Activated CD4-positive, alpha-beta T cell treated with anti-CD3 and anti-CD28 coated beads for 36 hours (primary cell): ENCODE results near the gene LRRC4. TPM values are rescaled to one million over a fixed set of nuclear protein-coding genes. Genes with fewer than 3 reads are reported as not detected.
A peak's percentile ranks its signal among the peaks of the same experiment; 100 is the strongest.

ENCODE experiments used
- ATAC-seq: fragments of 200-7000 bp; cut with Tn5 transposase; one replicate; pipeline ENCODE4 v1.10.0; 2021; ENCODE audit warnings: mild to moderate bottlenecking, moderate library complexity
- CTCF ChIA-PET: fragments of 350-600 bp; sonication (Branson Sonifier 250); formaldehyde crosslinking; loops from one replicate; lab custom pipeline; 2021; ENCODE audit warnings: antibody characterized with exemption; lab: Charles Lee
- POLR2A ChIA-PET: fragments of 350-600 bp; sonication (Branson Sonifier 250); formaldehyde crosslinking; loops from one replicate; lab custom pipeline; 2021; ENCODE audit warnings: antibody characterized with exemption, inconsistent platforms; lab: Charles Lee
- DNase-seq: peaks from one replicate; pipeline ENCODE4 v3.0.0-alpha.2; 2020
- H3K27ac Mint-ChIP-seq: one replicate; pipeline ENCODE4 v1.8.0; 2021; ENCODE audit warnings: mixed read lengths
- H3K27me3 Mint-ChIP-seq: one replicate; pipeline ENCODE4 v1.8.0; 2021; ENCODE audit warnings: mixed read lengths
- H3K36me3 Mint-ChIP-seq: one replicate; pipeline ENCODE4 v1.8.0; 2021; ENCODE audit warnings: low read depth, mixed read lengths
- H3K4me1 Mint-ChIP-seq: one replicate; pipeline ENCODE4 v1.8.0; 2021; ENCODE audit warnings: mixed read lengths
- H3K4me3 Mint-ChIP-seq: one replicate; pipeline ENCODE4 v1.8.0; 2021; ENCODE audit warnings: mild to moderate bottlenecking, moderate library complexity, mixed read lengths
- H3K9me3 Mint-ChIP-seq: one replicate; pipeline ENCODE4 v1.8.0; 2021; ENCODE audit warnings: low read depth, mixed read lengths
- intact Hi-C, 2 experiments: fragments of 100-400 bp; cut with DNase I in 1 of 2; cut with micrococcal nuclease in 1 of 2; formaldehyde crosslinking; loops; one replicate each; pipeline versions ENCODE4 v1.14.2 to v1.15.1; 2022 to 2024; cut with DNase I, micrococcal nuclease
- total RNA-seq, 2 experiments: library from RNA; stranded (reverse); gene quantifications; one replicate each; pipeline ENCODE4 v1.2.3, GENCODE V29; 2021

LRRC4 gene
- total RNA-seq, 2 experiments from 2014 or later, result 0.37 to 0.50 TPM

DNA sequence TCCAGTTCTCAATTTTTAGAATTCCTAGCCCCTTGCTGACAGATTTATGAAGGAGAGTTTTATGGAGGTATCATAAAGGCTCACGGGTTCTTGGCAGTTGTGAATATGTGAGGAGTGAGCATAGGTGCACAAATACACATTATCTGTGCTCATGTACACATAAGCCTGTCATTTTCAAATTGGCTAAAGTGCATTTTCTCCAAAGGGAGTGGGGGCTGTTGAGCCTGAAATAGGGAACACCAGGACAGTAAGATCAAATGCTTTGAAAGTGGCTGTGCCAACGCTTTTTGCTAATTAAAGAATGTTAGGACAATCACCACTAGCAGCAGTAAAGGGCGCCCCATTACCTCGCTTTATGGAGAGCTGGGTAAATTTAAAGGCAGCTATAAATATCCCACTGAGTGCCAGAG, 8.3 kb upstream of the LRRC4 start:
- Mint-ChIP-seq H3K4me1 (peaks cover 15% of the 10 kb centered on the region), H3K9me3 (no peaks in the 10 kb centered on the region), H3K4me3 (no peak overlapping the region), H3K27ac (no peak overlapping the region), H3K36me3 (peaks cover 10% of the 10 kb centered on the region), H3K27me3 (no peaks in the 10 kb centered on the region)
- ChIA-PET POLR2A (no interaction called here), CTCF (interaction anchor here (0.7 kb wide), 1 partner anchor 877 kb away, joined by 3 read pairs; no protein-coding TSS in a partner anchor)
- intact Hi-C loops, result no loop called here
- DNase-seq (no peak), ATAC-seq (no peak)

DNA sequence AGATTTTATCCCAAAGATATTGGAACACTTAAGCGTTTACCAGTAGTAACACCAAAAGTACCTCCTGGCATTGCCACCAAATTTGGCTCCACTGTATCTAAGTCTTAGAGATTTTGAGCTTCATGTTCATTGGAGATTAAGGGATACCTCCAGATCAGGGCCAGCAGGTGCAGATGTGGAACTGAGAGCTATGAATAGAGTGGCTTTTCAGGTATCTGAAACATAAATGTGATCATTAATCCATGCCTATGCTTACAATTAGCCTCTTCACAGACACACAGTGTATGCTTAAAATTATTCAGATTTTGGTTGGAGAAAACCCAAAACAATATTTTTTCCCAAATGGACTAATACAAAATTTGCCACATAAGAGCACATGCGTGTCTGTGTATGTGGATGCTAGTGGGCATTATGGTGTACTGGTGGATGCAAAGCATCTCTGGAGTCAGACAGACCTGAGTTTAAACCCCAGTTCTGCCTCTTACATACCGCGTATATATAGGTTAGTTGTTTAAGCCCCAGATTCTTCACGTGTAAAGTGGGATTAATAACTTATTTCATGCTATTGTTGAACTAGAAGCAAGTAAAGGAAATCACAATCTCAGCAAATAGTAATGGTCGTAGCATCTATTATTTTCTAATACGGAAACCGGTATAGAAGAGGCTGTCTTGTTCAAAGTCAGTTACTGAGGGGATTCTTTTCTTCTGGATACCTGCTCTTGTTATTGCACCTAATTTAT, 6.8 kb upstream of the LRRC4 start:
- DNase-seq (no peak), ATAC-seq (no peak)
- H3K27me3 Mint-ChIP-seq, result no peaks in the 10 kb centered on the region
- ChIA-PET POLR2A (no interaction called here), CTCF (interaction anchor here (0.7 kb wide), 1 partner anchor 225 kb away, joined by 3 read pairs; no protein-coding TSS in a partner anchor)
- intact Hi-C loops, result no loop called here
- H3K4me3 Mint-ChIP-seq, result no peak overlapping the region
- H3K27ac Mint-ChIP-seq, result no peak overlapping the region
- no peaks in the 10 kb centered on the region for H3K9me3 Mint-ChIP-seq
- peaks cover 8% of the 10 kb centered on the region for H3K36me3 Mint-ChIP-seq
- peaks cover 10% of the 10 kb centered on the region for H3K4me1 Mint-ChIP-seq

DNA sequence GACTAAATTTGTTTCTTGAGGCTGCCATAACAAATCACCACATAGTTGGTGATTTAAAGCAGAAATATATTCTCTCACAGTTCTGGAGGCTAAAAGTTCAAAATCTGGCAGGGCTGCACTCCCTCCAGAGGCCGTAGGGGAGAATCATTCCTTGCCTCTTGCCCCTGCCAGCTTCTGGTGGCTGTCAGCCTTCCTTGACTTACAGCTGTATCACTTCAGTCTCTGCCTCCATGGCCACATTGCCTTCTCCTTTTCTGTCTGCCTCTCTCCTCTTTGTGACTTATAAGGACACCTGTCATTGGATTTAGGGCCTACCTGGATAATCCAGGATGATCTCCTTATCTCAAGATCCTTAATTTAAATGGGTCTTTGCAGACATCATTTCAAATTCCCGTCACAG, 5.8 kb upstream of the LRRC4 start:
- Mint-ChIP-seq H3K27ac (no peak overlapping the region), H3K36me3 (peaks cover 8% of the 10 kb centered on the region), H3K4me1 (peaks cover 10% of the 10 kb centered on the region), H3K9me3 (no peaks in the 10 kb centered on the region), H3K27me3 (no peaks in the 10 kb centered on the region), H3K4me3 (no peak overlapping the region)
- intact Hi-C loops, result no loop called here
- no peak for DNase-seq
- ChIA-PET CTCF (no interaction called here), POLR2A (no interaction called here)
- no peak for ATAC-seq

DNA sequence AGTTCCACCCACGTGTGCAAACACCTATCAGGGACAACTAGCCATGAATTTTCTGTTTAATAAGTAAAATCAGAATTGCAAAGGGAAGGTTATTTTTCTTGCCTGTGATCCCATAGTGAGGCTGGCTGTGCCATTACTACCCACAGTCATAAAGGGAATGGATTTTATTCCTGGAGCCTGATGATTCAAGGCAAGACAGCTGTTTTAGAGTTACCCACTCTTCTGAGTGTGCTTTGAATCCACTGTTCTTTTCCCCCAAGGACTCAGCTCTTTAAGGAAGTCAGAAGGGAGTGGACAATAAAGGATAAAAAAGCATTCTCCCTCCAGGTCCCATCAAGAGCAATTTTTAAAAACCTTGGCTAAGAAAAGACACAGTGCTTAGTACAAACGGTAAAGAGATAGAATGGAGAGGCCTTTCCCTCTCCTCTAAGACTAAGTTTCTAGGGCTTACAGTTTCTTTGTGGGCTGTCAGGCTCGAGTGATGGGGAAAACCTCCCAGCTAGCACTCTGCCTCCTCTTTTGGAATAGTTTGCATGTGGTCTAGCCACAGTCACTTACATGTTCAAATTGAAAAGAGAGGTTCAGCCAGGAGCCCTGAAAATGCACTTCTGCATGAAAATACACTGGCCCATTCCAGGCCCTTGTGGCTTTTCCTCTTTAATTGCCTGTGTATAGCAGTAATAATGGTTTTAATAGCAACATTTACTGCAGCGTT, 5.1 kb upstream of the LRRC4 start:
- Mint-ChIP-seq H3K4me3 (no peak overlapping the region), H3K4me1 (peaks cover 10% of the 10 kb centered on the region), H3K27me3 (no peaks in the 10 kb centered on the region), H3K36me3 (peaks cover 5% of the 10 kb centered on the region), H3K27ac (no peak overlapping the region), H3K9me3 (no peaks in the 10 kb centered on the region)
- ChIA-PET CTCF (interaction anchor here (1.7 kb wide), 1 partner anchor 328 kb away, joined by 5 read pairs; no protein-coding TSS in a partner anchor), POLR2A (no interaction called here)
- no peak for ATAC-seq
- no peak for DNase-seq
- intact Hi-C loops, result no loop called here

DNA sequence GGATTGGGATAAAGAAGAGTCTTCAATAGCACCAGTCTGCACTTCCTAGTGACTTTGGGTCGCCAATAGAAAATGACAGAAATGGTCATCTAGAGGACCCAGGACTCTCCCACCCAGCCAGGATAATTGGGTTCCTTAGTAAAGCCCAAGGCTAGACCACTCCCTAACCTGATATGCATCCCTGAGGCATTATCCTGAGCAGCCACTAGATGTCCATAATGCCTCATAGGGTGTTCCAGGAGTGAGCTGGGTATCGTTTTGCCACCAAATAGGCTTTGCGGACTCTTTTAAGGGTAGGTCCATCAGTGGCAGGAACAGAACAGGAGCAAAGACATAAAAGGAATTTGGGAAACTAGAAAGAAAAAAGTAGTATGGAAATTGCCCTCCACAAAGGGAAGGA, 4.5 kb upstream of the LRRC4 start:
- no peaks in the 10 kb centered on the region for H3K27me3 Mint-ChIP-seq
- no peaks in the 10 kb centered on the region for H3K9me3 Mint-ChIP-seq
- POLR2A ChIA-PET, result no interaction called here
- ATAC-seq (no peak), DNase-seq (no peak)
- CTCF ChIA-PET, result interaction anchor here (1.7 kb wide), 1 partner anchor 327 kb away, joined by 5 read pairs; no protein-coding TSS in a partner anchor
- H3K4me1 Mint-ChIP-seq, result peaks cover 9% of the 10 kb centered on the region
- H3K36me3 Mint-ChIP-seq, result peaks cover 4% of the 10 kb centered on the region
- no peak overlapping the region for H3K27ac Mint-ChIP-seq
- intact Hi-C loops, result loop anchor here in 1 of 2 experiments (2.0 kb wide), 1 partner anchor 173 kb away; no protein-coding TSS in a partner anchor
- H3K4me3 Mint-ChIP-seq, result no peak overlapping the region

DNA sequence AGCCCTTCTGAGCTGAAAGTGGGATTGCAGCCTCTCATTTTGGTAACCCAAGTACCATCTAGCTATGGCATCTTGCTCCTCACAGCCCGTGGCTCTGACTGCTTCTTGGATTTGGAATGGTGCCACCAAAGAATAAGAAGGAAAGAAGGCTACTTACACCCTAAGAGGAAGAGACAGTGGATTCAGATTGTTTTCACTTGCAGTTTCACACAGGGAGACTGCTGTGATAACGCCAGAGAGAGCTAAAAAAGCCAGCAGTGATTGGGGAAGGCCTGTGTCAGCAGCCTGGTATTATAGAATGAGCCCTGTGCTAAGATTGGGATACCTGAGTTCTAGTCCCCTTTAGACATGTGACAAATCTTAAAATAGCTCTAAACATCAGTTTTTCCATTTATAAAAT, 3.6 kb upstream of the LRRC4 start:
- no peak for DNase-seq
- Mint-ChIP-seq H3K27me3 (no peaks in the 10 kb centered on the region), H3K36me3 (peaks cover 8% of the 10 kb centered on the region), H3K4me1 (peaks cover 17% of the 10 kb centered on the region), H3K4me3 (no peak overlapping the region), H3K9me3 (no peaks in the 10 kb centered on the region), H3K27ac (no peak overlapping the region)
- ATAC-seq, result no peak
- CTCF ChIA-PET, result interaction anchor here (0.6 to 1.7 kb wide), 4 partner anchors 8 to 326 kb away, joined by 3 to 5 read pairs (median 4); no protein-coding TSS in a partner anchor
- POLR2A ChIA-PET, result no interaction called here
- intact Hi-C loops, result loop anchor here (2.0 to 5.0 kb wide), 4 partner anchors 174 to 448 kb away; partner anchors contain the start of genes ARF5 (in 1 of the 2), GCC1 (in 1 of the 2) and SND1 (in 1 of the 2)

DNA sequence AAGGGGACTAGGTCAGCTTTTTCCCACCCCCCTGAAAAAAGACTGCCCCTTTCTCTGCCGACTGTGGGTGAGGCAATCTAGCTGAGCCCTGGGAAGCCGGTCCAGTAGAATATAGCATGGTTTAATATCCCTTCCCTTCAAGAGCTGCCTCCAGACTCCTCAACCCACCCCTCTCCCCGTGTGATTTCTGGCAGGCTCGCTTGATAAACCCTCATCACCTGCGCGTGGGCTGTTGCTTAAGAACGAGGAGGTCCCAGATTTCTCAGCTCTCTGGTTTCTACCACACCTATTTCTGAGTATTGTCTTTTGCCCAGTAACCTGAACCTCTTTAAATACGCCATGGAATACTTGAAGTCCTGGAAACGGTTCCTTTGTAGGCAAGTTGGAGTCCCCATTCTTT, 2.0 kb upstream of the LRRC4 start:
- intact Hi-C loops, result loop anchor here (2.0 to 5.0 kb wide), 6 partner anchors 70 to 446 kb away; partner anchors contain the start of genes ARF5 (in 1 of the 2), GCC1 (in 1 of the 2) and SND1 (in 1 of the 2)
- no peak overlapping the region for H3K4me3 Mint-ChIP-seq
- DNase-seq (no peak), ATAC-seq (no peak)
- H3K4me1 Mint-ChIP-seq, result peaks cover 22% of the 10 kb centered on the region
- H3K27ac Mint-ChIP-seq, result no peak overlapping the region
- CTCF ChIA-PET, result interaction anchor here (0.6 to 1.0 kb wide), 2 partner anchors 325 to 689 kb away, joined by 3 read pairs; no protein-coding TSS in a partner anchor
- no peaks in the 10 kb centered on the region for H3K27me3 Mint-ChIP-seq
- POLR2A ChIA-PET, result no interaction called here
- no peaks in the 10 kb centered on the region for H3K9me3 Mint-ChIP-seq
- peaks cover 19% of the 10 kb centered on the region for H3K36me3 Mint-ChIP-seq

DNA sequence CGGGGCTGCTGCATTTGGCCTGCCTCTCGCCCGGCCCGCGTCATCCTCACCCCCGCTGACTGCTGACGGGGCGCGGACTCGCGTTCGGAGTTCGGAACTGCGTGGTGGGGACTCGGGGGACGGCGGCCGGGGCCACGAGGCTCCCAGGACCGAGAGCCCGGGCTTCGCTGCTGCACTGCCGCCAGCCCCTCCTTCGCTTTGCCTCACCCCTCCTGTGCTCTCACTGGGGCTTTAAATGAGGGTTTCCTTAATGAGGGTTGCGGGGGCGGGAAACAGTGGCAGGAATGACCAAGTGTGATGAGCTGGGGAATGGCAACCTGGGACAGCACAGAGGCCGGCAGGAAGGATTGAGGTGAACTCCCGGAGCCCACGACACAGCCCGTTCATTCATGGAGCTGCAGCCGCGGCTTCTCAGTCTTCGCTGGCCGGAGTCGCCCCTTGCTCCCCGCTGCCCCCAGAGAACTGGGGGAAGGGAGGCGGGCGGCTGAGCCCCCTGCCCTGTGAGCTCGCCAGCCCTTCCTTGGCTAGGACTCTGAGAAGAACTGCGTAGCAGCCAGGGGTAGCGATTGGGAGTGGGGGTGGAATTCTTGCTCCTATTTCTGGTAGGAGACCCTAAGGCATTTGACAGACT, 1.5 kb upstream of the LRRC4 start:
- H3K9me3 Mint-ChIP-seq, result no peaks in the 10 kb centered on the region
- ATAC-seq, result no peak
- peak overlapping the region; percentile 23 for H3K4me3 Mint-ChIP-seq
- ChIA-PET POLR2A (no interaction called here), CTCF (interaction anchor here (0.6 to 1.0 kb wide), 2 partner anchors 324 to 690 kb away, joined by 3 read pairs; no protein-coding TSS in a partner anchor)
- H3K36me3 Mint-ChIP-seq, result peaks cover 19% of the 10 kb centered on the region
- DNase-seq, result peak; percentile 45
- intact Hi-C loops, result loop anchor here (2.0 to 5.0 kb wide), 6 partner anchors 70 to 445 kb away; partner anchors contain the start of genes ARF5 (in 1 of the 2), GCC1 (in 1 of the 2) and SND1 (in 1 of the 2)
- H3K27ac Mint-ChIP-seq, result no peak overlapping the region
- H3K4me1 Mint-ChIP-seq, result peaks cover 22% of the 10 kb centered on the region
- H3K27me3 Mint-ChIP-seq, result no peaks in the 10 kb centered on the region

DNA sequence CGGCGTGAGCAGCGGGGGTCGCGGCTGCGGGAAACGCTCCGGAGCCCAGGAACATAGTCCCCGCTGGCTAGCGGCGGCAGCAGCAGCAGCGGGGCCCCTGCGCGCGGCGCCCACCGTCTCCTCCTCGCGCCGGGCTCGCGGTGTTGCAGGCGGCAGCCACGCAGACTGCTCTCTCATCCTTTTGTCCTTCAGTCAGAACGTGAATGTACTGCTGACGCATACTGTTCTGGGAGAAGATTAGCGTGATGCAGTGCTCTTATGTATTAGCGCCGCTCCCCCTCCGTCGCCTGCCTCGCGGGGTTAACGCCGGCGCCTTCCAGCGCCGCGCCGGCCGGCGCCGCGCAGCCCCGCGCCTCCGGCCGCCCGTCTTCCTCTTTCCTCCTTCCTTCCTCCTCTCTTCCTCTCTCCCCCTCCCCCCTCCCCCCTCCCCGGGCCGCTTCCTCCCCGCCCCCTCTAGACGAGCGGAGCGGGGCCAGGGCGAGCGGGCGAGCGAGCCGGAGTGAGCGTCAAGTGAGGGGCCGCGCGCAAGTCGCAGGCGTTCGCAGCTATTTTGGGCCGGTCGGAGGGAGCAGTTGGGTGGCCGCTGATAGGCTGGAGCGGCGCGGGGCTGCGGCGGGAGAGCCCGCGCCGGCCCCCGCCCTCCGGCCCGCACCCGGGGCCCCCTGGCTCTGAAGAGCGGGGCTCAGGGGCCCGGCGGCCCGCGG, 816 bp upstream of the LRRC4 start:
- peaks cover 19% of the 10 kb centered on the region for H3K36me3 Mint-ChIP-seq
- intact Hi-C loops, result loop anchor here (2.0 to 5.0 kb wide), 6 partner anchors 71 to 445 kb away; partner anchors contain the start of genes ARF5 (in 1 of the 2), GCC1 (in 1 of the 2) and SND1 (in 1 of the 2)
- H3K4me3 Mint-ChIP-seq, result peak overlapping the region; percentile 64
- DNase-seq, result peak; percentile 81
- H3K4me1 Mint-ChIP-seq, result peaks cover 27% of the 10 kb centered on the region
- H3K9me3 Mint-ChIP-seq, result no peaks in the 10 kb centered on the region
- CTCF ChIA-PET, result interaction anchor here (1.0 kb wide), 1 partner anchor 324 kb away, joined by 3 read pairs; no protein-coding TSS in a partner anchor
- no peaks in the 10 kb centered on the region for H3K27me3 Mint-ChIP-seq
- no peak overlapping the region for H3K27ac Mint-ChIP-seq
- POLR2A ChIA-PET, result no interaction called here
- peak; percentile 98 for ATAC-seq

DNA sequence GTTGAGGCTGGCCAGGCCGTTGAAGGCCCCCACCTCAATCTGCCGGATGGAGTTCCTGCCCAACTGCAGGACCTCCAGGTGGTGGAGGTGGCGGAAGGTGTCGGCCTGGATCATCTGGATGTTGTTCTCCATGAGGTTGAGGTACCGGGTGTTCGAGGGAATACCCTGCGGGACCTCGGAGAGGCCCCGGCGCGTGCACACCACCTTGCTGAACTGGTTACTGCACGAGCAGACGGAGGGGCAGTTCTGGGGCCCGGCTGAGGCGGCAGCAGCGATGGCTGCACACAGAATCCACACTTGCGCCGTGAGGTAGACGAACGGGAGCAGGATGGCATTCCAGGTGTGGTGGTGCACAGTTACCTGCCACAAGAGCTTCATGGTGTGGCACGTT, 979 bp downstream of the LRRC4 start:
- POLR2A ChIA-PET, result no interaction called here
- Mint-ChIP-seq H3K27ac (no peak overlapping the region), H3K27me3 (no peaks in the 10 kb centered on the region), H3K9me3 (no peaks in the 10 kb centered on the region), H3K4me3 (peak overlapping the region; percentile 46), H3K4me1 (peaks cover 24% of the 10 kb centered on the region), H3K36me3 (peaks cover 20% of the 10 kb centered on the region)
- CTCF ChIA-PET, result interaction anchor here (1.1 kb wide), 2 partner anchors 10 to 11 kb away, joined by 4 read pairs; no protein-coding TSS in a partner anchor
- ATAC-seq, result no peak
- no peak for DNase-seq
- intact Hi-C loops, result loop anchor here (5.0 kb wide), 3 partner anchors 178 to 443 kb away; partner anchors contain the start of genes ARF5 (in 1 of the 2), GCC1 (in 1 of the 2) and SND1 (in 1 of the 2)
